Jurkat, Clone E6-1 (cell line): Measurements from ENCODE around the gene CDR2L.
"Not testable (repeated sequence)": the region's sequence is repeated elsewhere in the genome, so short reads cannot be mapped to it uniquely, and the experiment has no call there.

ENCODE experiments used
- DNase-seq: peaks from one replicate; pipeline ENCODE4 v3.0.0-alpha.2; 2011; ENCODE audit warnings: low read depth, low spot score
- H3K4me3 ChIP-seq: 2 replicates; pipeline ENCODE4 v1.5.1; 2011; ENCODE audit warnings: mild to moderate bottlenecking, low read length, control low read depth, moderate library complexity

Gene CDR2L

DNA sequence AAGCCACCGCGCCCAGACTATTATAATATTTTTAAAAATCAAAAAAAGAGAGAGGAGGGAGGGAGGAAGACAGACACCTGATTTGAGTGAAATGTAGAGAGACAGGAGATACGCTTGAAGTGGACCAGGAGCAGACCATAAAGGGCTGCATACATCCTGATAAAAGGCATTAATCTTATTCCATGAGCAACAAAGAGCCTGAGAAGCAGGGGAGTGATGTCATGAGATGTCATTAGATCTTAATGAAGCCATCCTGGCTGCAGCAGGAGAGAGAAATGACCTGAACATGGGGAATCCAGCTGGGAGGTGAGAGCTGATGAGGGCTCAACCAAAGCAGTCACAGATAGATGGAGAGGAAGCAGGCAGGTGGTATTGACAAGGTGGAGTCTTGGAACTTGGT lies 9.6 kb upstream of the CDR2L start:
- no peak overlapping the region for H3K4me3 ChIP-seq

DNA sequence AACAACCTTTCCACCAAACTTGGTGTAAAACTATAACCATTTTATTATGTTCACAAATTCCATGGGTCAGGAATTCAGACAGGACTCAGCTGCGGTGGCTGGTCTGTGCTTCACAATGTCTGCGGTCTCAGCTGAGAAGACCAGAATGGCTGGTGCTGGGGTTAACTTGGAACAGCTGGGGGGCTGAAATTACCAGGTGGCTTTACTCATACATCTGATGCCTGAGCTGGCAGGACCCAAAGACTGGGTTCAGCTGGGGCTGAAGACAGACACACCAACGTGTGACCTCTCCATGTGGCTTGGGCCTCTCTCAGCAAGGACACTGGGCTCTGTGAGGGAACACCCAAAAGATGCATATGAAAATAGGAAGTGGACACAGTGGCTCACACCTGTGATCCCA lies 9.2 kb upstream of the CDR2L start:
- no peak for DNase-seq

More for the DNA sequence above, 9.6 kb upstream of the CDR2L start:
- DNase-seq: no peak

DNA sequence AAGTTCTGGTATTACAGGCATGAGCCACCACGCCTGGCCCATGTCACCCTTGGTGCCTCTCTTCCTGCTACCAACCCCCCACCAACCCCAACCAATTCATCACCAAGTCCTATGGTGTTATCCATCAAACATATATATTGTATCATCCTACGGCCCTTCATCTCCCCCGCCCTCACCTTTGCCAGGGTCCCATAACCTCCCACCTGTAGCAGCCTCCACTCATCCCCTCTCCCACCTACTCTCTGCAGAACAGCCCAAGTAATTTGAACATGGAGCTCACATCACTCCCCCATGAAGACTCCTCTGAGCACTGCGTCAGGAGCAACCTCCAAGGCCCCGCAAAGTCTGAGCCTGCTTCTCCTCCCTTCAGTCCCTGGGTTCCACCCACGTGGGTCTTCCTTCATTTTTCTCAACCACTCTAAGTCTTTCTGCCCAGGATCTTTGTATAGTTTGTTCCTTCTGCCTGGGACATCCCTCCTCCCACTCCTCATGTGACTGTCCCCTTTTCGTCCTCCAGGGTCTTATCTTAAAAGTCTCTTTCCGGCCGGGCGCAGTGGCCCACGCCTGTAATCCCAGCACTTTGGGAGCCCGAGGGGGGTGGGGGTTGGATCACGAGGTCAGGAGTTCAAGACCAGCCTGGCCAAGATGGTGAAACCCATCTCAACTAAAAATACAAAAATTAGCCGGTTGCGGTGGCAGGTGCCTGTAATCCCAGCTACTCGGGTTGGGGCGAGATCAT lies 7.9 kb upstream of the CDR2L start:
- no peak for DNase-seq
- no peak overlapping the region for H3K4me3 ChIP-seq

More for the DNA sequence above, 9.2 kb upstream of the CDR2L start:
- H3K4me3 ChIP-seq: no peak overlapping the region

DNA sequence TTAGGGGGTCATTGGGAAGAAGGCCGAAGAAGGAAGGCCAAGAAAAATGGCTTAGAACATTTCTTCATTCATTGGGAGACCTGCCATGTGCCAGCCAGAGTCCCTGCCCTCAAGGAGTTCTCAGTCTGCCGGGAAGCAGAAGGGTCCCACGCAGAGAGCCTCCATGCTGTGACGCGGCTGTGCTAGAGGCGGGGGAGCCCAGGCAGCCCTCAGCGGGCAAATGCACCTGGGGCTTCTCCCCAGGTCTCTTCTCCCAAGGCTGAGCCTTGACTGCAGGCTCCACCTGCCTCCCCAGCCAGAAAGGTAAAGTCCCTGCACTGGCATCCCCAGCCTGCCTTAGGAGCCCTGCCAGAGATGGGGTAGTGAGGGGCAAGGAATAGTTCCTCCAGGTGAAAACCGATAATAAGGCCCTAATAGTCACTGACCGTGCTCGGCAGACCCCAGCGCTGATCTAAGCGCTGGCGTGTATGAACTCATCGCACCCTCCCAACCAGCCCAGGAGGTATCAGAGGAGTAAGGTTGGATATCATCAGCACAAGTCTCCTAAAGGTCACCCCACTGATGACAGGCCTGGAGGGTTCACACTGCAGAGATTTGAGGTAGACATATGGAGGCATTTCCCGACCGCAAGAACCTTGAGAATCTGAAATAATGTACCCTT lies 6.0 kb upstream of the CDR2L start:
- peak overlapping the region; percentile 57 for H3K4me3 ChIP-seq
- DNase-seq: no peak

DNA sequence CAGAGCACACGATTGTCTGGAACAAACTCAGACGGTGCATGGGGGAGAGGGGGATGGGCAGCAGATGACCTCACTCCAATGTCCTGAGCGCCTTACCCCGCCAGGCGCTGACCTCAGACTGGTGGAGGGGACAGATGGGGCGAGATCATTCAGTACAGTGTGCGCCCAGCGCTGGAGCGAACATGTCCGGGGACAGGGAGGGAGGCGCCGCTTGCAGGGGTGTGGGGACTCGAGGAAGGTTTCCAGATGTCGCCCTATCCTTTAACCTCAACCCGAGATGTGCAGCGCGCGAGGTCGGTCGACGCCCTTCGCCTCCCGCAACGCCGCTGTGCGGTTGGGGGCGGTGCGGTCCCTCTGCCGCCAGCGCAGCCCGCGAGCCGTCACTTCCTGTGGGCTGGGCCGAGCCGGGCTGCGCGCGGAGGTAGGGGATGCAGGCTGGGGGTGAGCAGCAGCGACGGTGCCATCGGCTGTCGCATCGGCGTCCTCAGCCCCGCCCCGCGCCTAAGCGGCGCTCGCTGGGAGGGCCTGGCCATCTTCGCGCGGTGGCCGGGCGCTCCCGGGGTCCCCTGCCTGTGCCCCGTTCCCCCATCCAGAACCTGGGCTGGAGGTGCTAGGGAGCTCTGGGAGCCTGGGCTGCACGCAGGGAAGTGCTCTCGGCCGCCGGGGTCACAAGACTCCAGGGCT lies 5.3 kb upstream of the CDR2L start:
- peak; percentile 68 for DNase-seq
- peak overlapping the region; percentile 57 for H3K4me3 ChIP-seq

DNA sequence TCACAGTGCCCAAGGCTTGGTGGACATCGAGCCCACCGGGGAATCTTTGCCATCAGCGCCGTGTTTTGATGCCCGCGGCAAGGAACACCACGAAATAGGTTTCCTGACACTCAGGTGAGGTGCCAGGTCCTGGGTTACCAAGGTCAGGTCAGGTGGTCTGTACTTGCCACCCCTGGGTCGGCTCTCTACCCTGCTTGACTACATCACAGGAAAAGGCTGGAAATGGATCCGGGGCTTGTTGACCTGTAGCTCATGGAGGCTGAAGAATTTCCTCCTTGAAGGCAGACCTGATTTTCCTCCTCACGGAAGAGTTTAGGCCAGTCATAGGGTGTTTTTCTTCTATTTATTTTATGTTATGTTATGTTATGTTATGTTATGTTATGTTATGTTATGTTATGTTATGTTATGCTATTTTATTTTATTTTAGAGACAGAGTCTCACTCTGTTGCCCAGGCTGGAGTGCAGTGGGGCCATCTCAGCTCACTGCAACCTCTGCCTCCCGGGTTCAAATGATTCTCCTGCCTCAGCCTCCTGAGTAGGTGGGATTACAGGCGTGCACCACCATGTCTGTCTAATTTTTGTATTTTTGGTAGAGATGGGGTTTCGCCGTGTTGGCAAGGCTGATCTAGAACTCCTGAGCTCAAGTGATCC lies 4.6 kb upstream of the CDR2L start:
- peak overlapping the region; percentile 57 for H3K4me3 ChIP-seq
- not testable (repeated sequence) for DNase-seq

DNA sequence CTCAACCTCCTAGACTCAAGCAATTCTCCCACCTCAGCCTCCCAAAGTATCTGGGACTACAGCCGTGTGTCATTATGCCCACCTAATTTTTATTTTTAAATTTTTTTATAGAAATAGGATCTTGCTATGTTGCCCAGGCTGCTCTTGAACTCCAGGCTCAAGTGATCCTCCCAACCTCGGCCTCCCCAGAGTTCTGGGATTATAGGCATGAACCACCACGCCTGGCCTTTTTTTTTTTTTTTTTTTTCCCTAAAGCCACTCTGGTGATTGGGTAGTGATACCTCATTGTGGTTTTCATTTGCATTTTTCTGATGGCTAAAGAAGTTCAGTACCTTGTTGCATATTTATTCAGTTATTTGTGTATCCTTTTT lies 1.2 kb upstream of the CDR2L start:
- H3K4me3 ChIP-seq: no peak overlapping the region
- DNase-seq: no peak

DNA sequence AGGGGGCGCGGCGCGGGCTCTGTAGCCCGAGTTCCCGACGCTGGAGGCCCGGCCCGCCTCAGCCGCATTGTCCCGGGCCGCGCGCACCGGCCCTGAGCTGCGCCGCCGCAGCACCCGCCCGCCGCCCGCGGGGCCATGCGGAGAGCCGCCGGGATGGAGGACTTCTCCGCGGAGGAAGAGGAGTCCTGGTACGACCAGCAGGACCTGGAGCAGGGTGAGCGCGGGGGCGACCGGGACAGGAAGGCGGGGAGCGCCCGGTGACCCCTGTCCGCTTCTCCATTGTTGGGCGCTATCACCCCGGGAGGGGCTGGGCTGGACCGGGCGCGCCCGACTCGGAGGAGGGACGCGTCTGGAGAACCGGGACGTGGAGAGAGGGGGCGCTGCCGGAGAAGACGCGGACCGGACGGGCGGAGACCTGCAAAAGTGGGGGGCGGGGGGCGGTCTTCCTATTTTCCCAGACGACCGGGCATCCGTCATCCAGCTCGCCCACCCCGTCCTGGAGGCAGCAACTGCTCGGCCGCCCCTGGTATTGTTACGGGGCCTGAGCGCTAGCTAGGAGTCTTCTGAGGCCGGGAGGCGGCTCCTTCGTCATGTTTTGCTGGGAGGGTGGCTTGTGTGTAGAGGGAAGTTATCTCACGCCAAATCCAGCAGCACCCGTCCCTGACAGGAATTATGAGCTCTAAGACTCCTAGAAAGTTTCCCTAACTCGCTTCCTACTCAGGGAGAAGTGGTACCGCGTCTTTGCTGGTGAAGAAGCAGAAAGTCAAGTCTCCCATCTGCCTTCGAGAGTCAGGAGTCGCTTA lies 678 bp downstream of the CDR2L start:
- DNase-seq: no peak
- peak overlapping the region; percentile 59 for H3K4me3 ChIP-seq

DNA sequence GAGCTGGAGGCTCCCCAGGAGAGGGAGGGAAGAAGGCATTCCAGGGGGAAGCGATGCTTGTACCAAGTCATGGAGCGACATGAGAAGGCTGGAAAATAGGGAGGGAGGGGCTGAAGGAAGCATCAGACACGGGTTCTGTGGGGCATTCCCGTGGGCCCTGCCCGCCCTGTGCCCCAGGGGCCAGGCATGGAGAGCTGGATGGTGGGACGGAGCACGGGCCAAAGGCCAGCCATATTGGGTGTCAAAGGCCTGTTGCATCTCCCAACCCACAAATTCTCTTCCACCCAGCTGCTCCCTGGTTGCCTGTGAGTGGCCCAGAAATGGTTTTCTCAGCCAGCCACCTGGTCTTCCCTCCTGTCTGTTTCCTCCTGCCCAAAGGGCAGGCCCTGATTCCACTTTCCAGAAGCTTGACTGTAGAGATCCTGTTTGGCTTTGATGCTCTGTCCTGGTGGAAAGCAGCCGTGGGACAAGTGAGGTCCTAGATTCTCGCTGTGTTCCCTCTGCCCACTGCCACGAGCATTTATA lies 3.2 kb downstream of the CDR2L start:
- DNase-seq: no peak
- H3K4me3 ChIP-seq: no peak overlapping the region

DNA sequence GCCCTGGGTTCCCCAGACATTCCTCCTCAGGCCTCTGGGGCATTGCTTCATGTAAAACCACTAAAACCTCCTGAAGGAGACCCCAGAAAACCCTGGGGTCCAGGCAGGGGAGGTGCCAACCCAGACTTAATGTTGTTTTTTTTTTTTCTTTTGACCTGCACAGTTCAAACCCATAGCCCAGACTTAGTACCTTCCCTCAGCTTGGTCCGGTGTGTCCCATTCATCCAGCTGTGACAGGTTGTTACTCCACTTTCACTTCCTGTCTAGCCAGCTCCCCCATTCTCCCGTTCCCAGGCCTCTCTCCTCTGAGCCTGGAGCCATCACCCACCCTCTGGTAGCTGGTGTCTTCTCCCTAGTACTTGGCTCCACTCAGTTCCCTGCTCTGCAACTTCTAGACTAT lies 4.8 kb downstream of the CDR2L start:
- no peak for DNase-seq
- no peak overlapping the region for H3K4me3 ChIP-seq

DNA sequence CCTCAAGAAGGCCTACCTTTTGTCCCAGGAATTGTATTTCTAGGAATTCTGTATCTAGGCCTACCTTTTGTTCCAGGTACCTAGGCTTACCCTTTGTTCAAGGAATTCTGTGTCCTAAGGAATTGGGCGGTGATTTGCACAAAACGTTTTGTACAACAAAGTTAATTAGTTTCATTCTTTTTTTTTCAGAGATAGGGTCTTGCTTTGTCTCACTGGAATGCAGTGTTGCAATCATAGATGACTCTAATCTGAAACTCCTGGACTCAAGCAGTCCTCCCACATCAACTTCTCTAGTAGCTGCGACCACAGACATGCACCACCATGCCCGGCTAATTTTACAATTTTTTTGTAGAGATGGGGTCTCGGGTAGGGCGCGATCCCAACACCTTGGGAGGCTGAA lies 7.0 kb downstream of the CDR2L start:
- DNase-seq: no peak

DNA sequence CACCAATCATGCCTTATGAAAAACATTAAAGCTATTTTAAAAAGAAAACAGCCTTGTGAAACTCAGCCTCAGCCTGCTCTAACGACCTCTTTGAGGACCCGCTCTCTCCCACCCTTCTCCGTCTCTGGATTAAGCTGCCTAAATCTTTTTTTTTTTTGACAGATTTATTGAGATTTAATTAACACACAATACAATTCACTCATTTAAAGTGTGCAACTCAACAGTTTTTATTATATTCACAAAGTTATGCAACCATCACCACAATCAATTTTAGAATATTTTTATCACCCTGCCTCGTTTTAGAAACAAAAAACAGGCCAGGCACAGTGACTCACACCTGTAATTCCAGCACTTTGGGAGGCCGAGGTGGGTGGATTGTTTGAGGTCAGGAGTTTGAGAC lies 8.4 kb downstream of the CDR2L start:
- no peak overlapping the region for H3K4me3 ChIP-seq
- DNase-seq: no peak

More for the DNA sequence above, 7.0 kb downstream of the CDR2L start:
- no peak overlapping the region for H3K4me3 ChIP-seq

DNA sequence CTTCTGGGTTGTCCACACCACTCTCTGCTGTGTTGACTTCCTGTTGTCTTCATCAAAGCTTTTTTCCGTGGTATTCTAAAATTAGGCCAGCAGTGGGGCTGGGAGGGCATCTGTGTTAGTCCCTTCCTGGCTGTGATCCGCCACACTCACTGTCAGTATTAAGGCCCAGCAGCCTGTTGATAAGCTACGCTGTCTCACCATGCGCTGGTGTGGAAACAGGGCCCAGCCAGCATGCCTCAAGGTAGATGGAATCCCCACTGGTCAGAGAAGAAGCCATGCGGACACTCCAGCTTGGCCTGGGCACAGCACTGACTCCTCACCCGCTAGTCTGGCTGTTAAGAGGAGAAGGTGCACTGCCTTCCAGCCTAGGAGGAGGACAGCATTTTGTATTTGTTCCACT lies 11.4 kb downstream of the CDR2L start:
- no peak overlapping the region for H3K4me3 ChIP-seq
- no peak for DNase-seq

DNA sequence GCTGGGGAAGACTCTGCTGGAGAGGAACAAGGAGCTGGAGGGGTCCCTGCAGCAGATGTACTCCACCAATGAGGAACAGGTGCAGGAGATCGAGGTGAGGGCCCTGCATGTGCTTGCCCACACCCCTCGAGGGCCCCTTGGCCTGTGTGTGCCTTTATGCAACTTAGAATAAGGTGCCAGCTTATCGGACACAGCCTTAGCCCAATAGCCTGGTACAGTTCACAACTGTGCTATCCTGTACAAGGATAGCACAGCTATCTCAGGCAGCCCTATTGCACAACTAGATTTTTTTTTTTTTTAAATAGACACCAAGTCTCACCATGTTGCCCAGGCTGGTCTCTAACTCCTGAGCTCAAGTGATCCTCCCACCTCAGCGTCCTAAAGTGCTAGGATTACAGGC lies 12.1 kb downstream of the CDR2L start:
- H3K4me3 ChIP-seq: no peak overlapping the region
- no peak for DNase-seq

DNA sequence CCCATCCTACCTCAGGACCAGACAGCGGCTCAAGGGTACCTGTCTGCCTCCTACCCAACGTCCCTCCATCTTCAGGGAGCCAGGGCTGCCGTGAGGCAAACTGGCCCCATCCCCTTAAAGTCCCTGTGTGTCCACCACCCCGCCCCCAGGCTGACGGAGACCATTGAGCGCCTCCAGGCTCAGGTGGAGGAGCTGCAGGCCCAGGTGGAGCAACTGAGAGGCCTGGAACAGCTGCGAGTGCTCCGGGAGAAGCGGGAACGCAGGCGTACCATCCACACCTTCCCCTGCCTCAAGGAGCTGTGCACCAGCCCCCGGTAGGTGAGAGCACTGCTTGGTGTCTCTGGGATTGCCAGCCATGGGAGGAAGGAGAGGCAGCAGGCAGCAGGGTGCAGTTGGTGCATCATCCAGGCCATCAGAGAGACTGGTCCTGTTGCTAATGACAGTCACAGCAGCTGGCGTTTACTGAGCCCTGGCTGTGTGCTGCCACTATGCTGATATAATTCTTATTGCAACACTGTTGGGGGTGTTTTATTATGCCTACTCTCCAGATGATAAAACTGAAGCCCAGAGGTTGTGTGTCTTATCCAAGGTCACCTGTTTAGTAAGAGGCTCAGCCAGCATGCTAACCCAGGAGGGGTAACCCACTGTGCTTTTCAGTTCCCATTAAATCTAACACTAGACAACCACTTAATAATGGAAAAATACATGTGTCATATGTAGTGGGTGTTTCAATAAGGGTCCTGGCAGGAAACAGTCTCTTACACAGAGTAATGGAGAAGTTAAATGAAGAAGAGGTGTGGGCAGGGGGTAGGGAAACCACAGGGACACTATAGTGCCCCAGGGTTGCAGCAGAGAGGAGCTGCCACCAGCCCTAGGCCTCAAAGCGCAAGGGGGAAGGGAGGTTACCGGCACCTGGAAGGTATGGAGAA lies 14.7 kb downstream of the CDR2L start:
- no peak for DNase-seq
- H3K4me3 ChIP-seq: no peak overlapping the region

DNA sequence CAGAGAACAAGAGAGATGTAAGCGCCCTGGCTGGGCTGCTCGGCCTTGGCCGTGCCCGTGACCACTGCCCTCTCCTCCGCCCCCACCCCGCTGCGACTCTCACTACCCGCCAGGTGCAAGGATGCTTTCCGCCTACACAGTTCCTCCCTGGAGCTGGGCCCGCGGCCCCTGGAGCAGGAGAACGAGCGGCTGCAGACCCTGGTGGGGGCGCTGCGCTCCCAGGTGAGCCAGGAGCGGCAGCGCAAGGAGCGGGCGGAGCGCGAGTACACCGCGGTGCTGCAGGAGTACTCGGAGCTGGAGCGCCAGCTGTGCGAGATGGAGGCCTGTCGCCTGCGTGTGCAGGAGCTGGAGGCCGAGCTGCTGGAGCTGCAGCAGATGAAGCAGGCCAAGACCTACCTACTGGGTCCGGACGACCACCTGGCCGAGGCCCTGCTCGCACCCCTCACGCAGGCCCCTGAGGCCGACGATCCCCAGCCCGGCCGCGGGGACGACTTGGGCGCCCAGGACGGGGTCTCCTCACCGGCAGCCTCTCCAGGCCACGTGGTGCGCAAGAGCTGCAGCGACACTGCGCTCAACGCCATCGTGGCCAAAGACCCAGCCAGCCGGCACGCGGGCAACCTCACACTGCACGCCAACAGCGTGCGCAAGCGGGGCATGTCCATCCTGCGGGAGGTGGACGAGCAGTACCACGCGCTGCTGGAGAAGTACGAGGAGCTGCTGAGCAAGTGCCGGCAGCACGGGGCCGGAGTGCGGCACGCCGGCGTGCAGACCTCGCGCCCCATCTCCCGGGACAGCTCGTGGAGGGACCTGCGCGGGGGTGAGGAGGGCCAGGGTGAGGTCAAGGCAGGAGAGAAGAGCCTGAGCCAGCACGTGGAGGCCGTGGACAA lies 15.9 kb downstream of the CDR2L start:
- no peak overlapping the region for H3K4me3 ChIP-seq
- no peak for DNase-seq

DNA sequence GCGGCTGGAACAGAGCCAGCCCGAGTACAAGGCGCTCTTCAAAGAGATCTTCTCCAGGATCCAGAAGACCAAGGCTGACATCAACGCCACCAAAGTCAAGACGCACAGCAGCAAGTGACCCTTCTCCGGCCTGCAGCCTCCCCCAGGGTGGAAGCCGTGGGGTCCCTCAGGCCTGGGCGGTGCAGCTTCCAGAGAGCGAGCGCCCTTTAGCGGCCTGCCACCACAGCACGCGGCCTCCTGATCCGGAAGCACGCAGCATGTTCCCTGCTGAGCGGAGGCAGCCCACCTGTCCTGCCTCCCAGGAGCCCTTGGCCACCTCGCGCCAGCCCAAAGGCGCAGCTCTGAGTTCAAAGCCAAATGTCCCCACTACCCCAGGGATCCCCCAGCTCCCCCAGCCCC lies 16.5 kb downstream of the CDR2L start:
- DNase-seq: no peak
- H3K4me3 ChIP-seq: no peak overlapping the region
